Small intestine (tissue), 7 donors: ENCODE data around the gene SEMA4G. TPM values are rescaled to one million over a fixed set of nuclear protein-coding genes. Genes with fewer than 3 reads are reported as not detected.

Experiments
- DNase-seq, 2 donors: peaks; one replicate each; pipeline versions ENCODE4 v3.0.0 to v3.0.0-alpha.2; 2013
- FAIRE-seq: peaks from 2 replicates; lab custom pipeline; 2012; peaks lifted over from hg19 to GRCh38; lab: Jason Lieb, UNC
- H3K27ac ChIP-seq, 3 donors: one replicate each; pipeline ENCODE4 v1.5.1; 2013; ENCODE audit warnings: low read length in 2 of 3, mild to moderate bottlenecking in 2 of 3, control low read depth in 1 of 3, inconsistent platforms in 1 of 3, low read depth in 1 of 3, moderate library complexity in 1 of 3
- H3K27me3 ChIP-seq, 3 donors: one replicate each; pipeline ENCODE4 v1.6.1; 2013; ENCODE audit warnings: low read length in 3 of 3, inconsistent platforms in 1 of 3; ENCODE audit not compliant: control insufficient read depth in 3 of 3, insufficient read depth in 3 of 3
- H3K36me3 ChIP-seq, 3 donors: one replicate each; pipeline ENCODE4 v1.6.1; 2013; ENCODE audit warnings: low read length in 3 of 3, inconsistent platforms in 1 of 3, low read depth in 1 of 3, mild to moderate bottlenecking in 1 of 3, moderate library complexity in 1 of 3; ENCODE audit not compliant: control insufficient read depth in 3 of 3, insufficient read depth in 2 of 3
- H3K4me1 ChIP-seq, 3 donors: one replicate each; pipeline ENCODE4 v1.6.1; 2013; ENCODE audit warnings: low read length in 2 of 3, inconsistent platforms in 1 of 3, low read depth in 1 of 3, mild to moderate bottlenecking in 1 of 3, moderate library complexity in 1 of 3; ENCODE audit not compliant: control insufficient read depth in 3 of 3, insufficient read depth in 2 of 3
- H3K4me3 ChIP-seq, 3 donors: one replicate each; pipeline ENCODE4 v1.5.1; 2013; ENCODE audit warnings: low read length in 3 of 3, control low read depth in 1 of 3, inconsistent platforms in 1 of 3, low read depth in 1 of 3, mild to moderate bottlenecking in 1 of 3, moderate library complexity in 1 of 3
- H3K9me3 ChIP-seq, 2 donors: one replicate each; pipeline ENCODE4 v1.6.1; 2013; ENCODE audit warnings: low read depth in 1 of 2, low read length in 1 of 2; ENCODE audit not compliant: control insufficient read depth in 2 of 2, insufficient read depth in 1 of 2
- WGBS, 3 donors: extraction: QIAGEN DNeasy Blood & Tissue Kit; methylation state at CpG; one replicate each; pipeline ENCODE4 v1.1.7; 2013; 5-methylcytosine and 5-hydroxymethylcytosine counted together
- polyA plus RNA-seq, 4 donors: library from polyadenylated mRNA; stranded (reverse) in 3 of 4; unstranded in 1 of 4; fragments of 200-250 nt in 3 of 4; fragments of 120-200 nt in 1 of 4; gene quantifications; one replicate each; pipeline versions ENCODE4 v1.2.1 to v1.2.3, GENCODE V29; 2013
- donor health status: healthy with polysubstance abuse.
- donor health status: control.
- donor health status: control.
- donor health status: Bipolar disorder and iron deficiency.
- donor health status: healthy.

Gene SEMA4G
- polyA plus RNA-seq, 4 donors = 44.9 to 153 (median 104) TPM

GRCh38 chr10:100987685-100988049 lies 18.4 kb downstream of the SEMA4G start:
- H3K36me3 ChIP-seq = peaks cover 2 to 75% (median 4%) of the 10 kb centered on the region in 3 donors
- peak overlapping the region in 1 of 3 donors; percentile 83 for H3K27ac ChIP-seq
- 1% methylated on average over 15 of the region's 15 CpGs for WGBS, 3 donors
- no peaks in the 10 kb centered on the region for H3K27me3 ChIP-seq
- FAIRE-seq (no peak), DNase-seq (no peak)
- peak overlapping the region; percentile 80 to 92 (median 89) for H3K4me3 ChIP-seq
- no peaks in the 10 kb centered on the region for H3K9me3 ChIP-seq
- peaks cover 3 to 28% (median 5%) of the 10 kb centered on the region in 3 donors for H3K4me1 ChIP-seq

GRCh38 chr10:100988166-100988565 lies 18.9 kb downstream of the SEMA4G start:
- WGBS, 3 donors = 55 to 71% (median 65%) methylated on average over 10 of the region's 10 CpGs
- Histone ChIP-seq H3K27ac (no peak overlapping the region), H3K27me3 (no peaks in the 10 kb centered on the region), H3K9me3 (no peaks in the 10 kb centered on the region), H3K36me3 (peaks cover 2 to 75% (median 4%) of the 10 kb centered on the region in 3 donors), H3K4me3 (peak overlapping the region; percentile 80 to 92 (median 89)), H3K4me1 (peaks cover 3 to 28% (median 5%) of the 10 kb centered on the region in 3 donors)
- FAIRE-seq (no peak), DNase-seq (no peak)

GRCh38 chr10:100989088-100989487 lies 19.8 kb downstream of the SEMA4G start:
- no peak for FAIRE-seq
- Histone ChIP-seq H3K27ac (no peak overlapping the region), H3K4me1 (peaks cover 3 to 28% (median 5%) of the 10 kb centered on the region in 3 donors), H3K9me3 (no peaks in the 10 kb centered on the region), H3K27me3 (no peaks in the 10 kb centered on the region), H3K4me3 (no peak overlapping the region), H3K36me3 (peaks cover 2 to 74% (median 4%) of the 10 kb centered on the region in 3 donors)
- DNase-seq = no peak
- 84 to 89% (median 88%) methylated on average over 21 of the region's 21 CpGs for WGBS, 3 donors

GRCh38 chr10:100993986-100994708 lies 24.8 kb downstream of the SEMA4G start:
- Histone ChIP-seq H3K27ac (no peak overlapping the region), H3K4me1 (peaks cover 3 to 18% (median 3%) of the 10 kb centered on the region in 3 donors), H3K36me3 (peaks cover 0 to 48% (median 4%) of the 10 kb centered on the region in 3 donors), H3K9me3 (no peaks in the 10 kb centered on the region), H3K27me3 (no peaks in the 10 kb centered on the region), H3K4me3 (no peak overlapping the region)
- 54 to 61% (median 61%) methylated on average over 10 of the region's 10 CpGs for WGBS, 3 donors
- DNase-seq = peak; percentile 47 to 49
- no peak for FAIRE-seq

- Histone ChIP-seq H3K36me3 (peaks cover 0 to 38% (median 4%) of the 10 kb centered on the region in 3 donors), H3K4me3 (no peak overlapping the region), H3K27ac (no peak overlapping the region), H3K4me1 (peaks cover 3 to 18% (median 3%) of the 10 kb centered on the region in 3 donors), H3K27me3 (no peaks in the 10 kb centered on the region), H3K9me3 (no peaks in the 10 kb centered on the region)
- FAIRE-seq (no peak), DNase-seq (no peak)
- 67 to 79% (median 74%) methylated on average over 6 of the region's 6 CpGs for WGBS, 3 donors
These were observed 25.9 kb downstream of the SEMA4G start for GRCh38 chr10:100995181-100995580.

GRCh38 chr10:100996678-100997359 lies 27.5 kb downstream of the SEMA4G start:
- Histone ChIP-seq H3K27ac (peak overlapping the region; percentile 69 to 96 (median 93)), H3K9me3 (no peaks in the 10 kb centered on the region), H3K27me3 (no peaks in the 10 kb centered on the region), H3K4me3 (peak overlapping the region; percentile 66 to 86 (median 84)), H3K4me1 (peaks cover 3 to 32% (median 3%) of the 10 kb centered on the region in 3 donors), H3K36me3 (peaks cover 0 to 27% (median 0%) of the 10 kb centered on the region in 3 donors)
- FAIRE-seq (no peak), DNase-seq (peak in 1 of 2 donors; percentile 77)
- 2 to 5% (median 3%) methylated on average over 37 to 46 of the region's 46 CpGs for WGBS, 3 donors

- H3K36me3 ChIP-seq = peaks cover 0 to 32% (median 0%) of the 10 kb centered on the region in 3 donors
- peak overlapping the region; percentile 84 to 96 (median 93) for H3K27ac ChIP-seq
- no peaks in the 10 kb centered on the region for H3K9me3 ChIP-seq
- FAIRE-seq (no peak), DNase-seq (peak; percentile 83 to 92)
- H3K4me1 ChIP-seq = peaks cover 3 to 34% (median 3%) of the 10 kb centered on the region in 3 donors
- no peaks in the 10 kb centered on the region for H3K27me3 ChIP-seq
- 0 to 1% (median 0%) methylated on average over 52 to 66 of the region's 66 CpGs for WGBS, 3 donors
- peak overlapping the region; percentile 66 to 86 (median 84) for H3K4me3 ChIP-seq
These were observed 28.3 kb downstream of the SEMA4G start for GRCh38 chr10:100997360-100998182.
